Activated T-cell treated with anti-CD3 and anti-CD28 coated beads for 1 hour (primary cell): ENCODE data around the gene GBE1.
"Not testable (repeated sequence)": the region's sequence is repeated elsewhere in the genome, so short reads cannot be mapped to it uniquely, and the experiment has no call there.

Source experiments
- DNase-seq: peaks from one replicate; pipeline ENCODE4 v3.0.0-alpha.2; 2020; ENCODE audit warnings: low read depth

Gene GBE1

GRCh38 chr3:81760924-81761903 is at the start of gene GBE1:
GBE1 (minus strand) TSS chr3:81761645; CDS start chr3:81761517, 128 bp downstream.
- peak; percentile 81 for DNase-seq

- no peak for DNase-seq
Observed at GRCh38 chr3:81808900-81809299, 47.5 kb upstream of the GBE1 start.

- no peak for DNase-seq
Observed at GRCh38 chr3:81799403-81799802, 38.0 kb upstream of the GBE1 start.

GRCh38 chr3:81793410-81793809 is 32.0 kb upstream of the GBE1 start:
- DNase-seq: no peak

- no peak for DNase-seq
Observed at GRCh38 chr3:81790117-81790516, 28.7 kb upstream of the GBE1 start.

GRCh38 chr3:81789691-81790090 is 28.2 kb upstream of the GBE1 start:
- no peak for DNase-seq

GRCh38 chr3:81788610-81789009 is 27.2 kb upstream of the GBE1 start:
- DNase-seq: no peak

- no peak for DNase-seq
Observed at GRCh38 chr3:81788044-81788443, 26.6 kb upstream of the GBE1 start.

GRCh38 chr3:81782585-81782984 is 21.1 kb upstream of the GBE1 start:
- DNase-seq: no peak

- no peak for DNase-seq
Observed at GRCh38 chr3:81778678-81779182, 17.3 kb upstream of the GBE1 start.

GRCh38 chr3:81776643-81777042 is 15.2 kb upstream of the GBE1 start:
- no peak for DNase-seq

- no peak for DNase-seq
Observed at GRCh38 chr3:81770710-81771109, 9.3 kb upstream of the GBE1 start.

GRCh38 chr3:81769299-81769698 is 7.9 kb upstream of the GBE1 start:
- no peak for DNase-seq

- DNase-seq: not testable (repeated sequence)
Observed at GRCh38 chr3:81767250-81767859, 5.9 kb upstream of the GBE1 start.

- DNase-seq: no peak
Observed at GRCh38 chr3:81765400-81765799, 4.0 kb upstream of the GBE1 start.

- DNase-seq: no peak
Observed at GRCh38 chr3:81764665-81765064, 3.2 kb upstream of the GBE1 start.

GRCh38 chr3:81764002-81764401 is 2.6 kb upstream of the GBE1 start:
- no peak for DNase-seq

- DNase-seq: no peak
Observed at GRCh38 chr3:81763001-81763400, 1.6 kb upstream of the GBE1 start.

- DNase-seq: no peak
Observed at GRCh38 chr3:81761904-81762580, 597 bp upstream of the GBE1 start.

GRCh38 chr3:81760215-81760614 is 1.2 kb downstream of the GBE1 start:
- DNase-seq: no peak

GRCh38 chr3:81758771-81759170 is 2.7 kb downstream of the GBE1 start:
- not testable (repeated sequence) for DNase-seq

- no peak for DNase-seq
Observed at GRCh38 chr3:81758275-81758674, 3.2 kb downstream of the GBE1 start.
